Measurements from ENCODE around the gene FZR1. TPM values are rescaled to one million over a fixed set of nuclear protein-coding genes. Genes with fewer than 3 reads are reported as not detected.

The FZR1 gene
- polyA plus RNA-seq, 3 donors: 7.7 to 44.6 (median 9.4) TPM

GRCh38 chr19:3457528-3458228 lies 48.4 kb upstream of the FZR1 start:
- H3K36me3 ChIP-seq (replicated peaks in 1 of 2; ENCODE audit: control insufficient read depth in 1 of 2, insufficient read depth in 2 of 2, low read length in 2 of 2): peaks cover 62 to 89% of the 10 kb centered on the region in 2 donors
- Mint-ChIP-seq H3K4me3 (no peak overlapping the region), H3K27ac (peak overlapping the region in 2 of 7 donors; percentile 56 to 58), H3K36me3 (peaks cover 28 to 64% of the 10 kb centered on the region in 2 donors), H3K27me3 (ENCODE audit: low read depth in 3 of 3) (no peaks in the 10 kb centered on the region), H3K9me3 (no peaks in the 10 kb centered on the region), H3K4me1 (no peaks in the 10 kb centered on the region)
- H3K27ac ChIP-seq (ENCODE audit: low read depth in 1 of 2, low read length in 2 of 2): no peak overlapping the region
- H2AFZ ChIP-seq (ENCODE audit: insufficient read depth, low read depth, low read length, poor library complexity, severe bottlenecking): no peak overlapping the region
- H3K9ac ChIP-seq (ENCODE audit: insufficient read depth, low read length, poor library complexity, severe bottlenecking): no peak overlapping the region
- 83% methylated on average over 14 of the region's 22 CpGs for WGBS (ENCODE audit: insufficient coverage)
- H3K4me3 ChIP-seq (replicated peaks in 1 of 3; ENCODE audit: low read depth in 2 of 3, low read length in 3 of 3): no peak overlapping the region
- H3K4me2 ChIP-seq (replicated peaks; ENCODE audit: extremely low read depth, low read length, poor library complexity, severe bottlenecking): no peak overlapping the region
- no peak for DNase-seq
- intact Hi-C loops (cut with micrococcal nuclease): no loop called here
- no peaks in the 10 kb centered on the region for H3K27me3 ChIP-seq (ENCODE audit: control insufficient read depth in 2 of 2, insufficient read depth in 2 of 2, low read length in 2 of 2)
- H3K9me3 ChIP-seq (replicated peaks in 1 of 2; ENCODE audit: control insufficient read depth in 1 of 2, insufficient read depth in 1 of 2, low read length in 2 of 2): no peaks in the 10 kb centered on the region
- H3K4me1 ChIP-seq (ENCODE audit: control insufficient read depth in 1 of 2, insufficient read depth in 2 of 2, low read length in 2 of 2): no peaks in the 10 kb centered on the region
- H3K79me2 ChIP-seq (ENCODE audit: insufficient read depth, low read length): peaks cover 11% of the 10 kb centered on the region
- peaks cover 70% of the 10 kb centered on the region for H4K20me1 ChIP-seq (ENCODE audit: insufficient read depth, low read length)
- TF ChIP-seq CTCF (IDR thresholded peaks at IDR 0.05): no peak

- intact Hi-C loops (cut with micrococcal nuclease): no loop called here
- peaks cover 66% of the 10 kb centered on the region for H4K20me1 ChIP-seq (ENCODE audit: insufficient read depth, low read length)
- no peaks in the 10 kb centered on the region for H3K9me3 ChIP-seq (replicated peaks in 1 of 2; ENCODE audit: control insufficient read depth in 1 of 2, insufficient read depth in 1 of 2, low read length in 2 of 2)
- no peak for TF ChIP-seq CTCF (IDR thresholded peaks at IDR 0.05)
- no peaks in the 10 kb centered on the region for H3K4me1 ChIP-seq (ENCODE audit: control insufficient read depth in 1 of 2, insufficient read depth in 2 of 2, low read length in 2 of 2)
- H3K27me3 Mint-ChIP-seq (ENCODE audit: low read depth in 3 of 3): no peaks in the 10 kb centered on the region
- peaks cover 58 to 87% of the 10 kb centered on the region in 2 donors for H3K36me3 ChIP-seq (replicated peaks in 1 of 2; ENCODE audit: control insufficient read depth in 1 of 2, insufficient read depth in 2 of 2, low read length in 2 of 2)
- no peak overlapping the region for H3K27ac ChIP-seq (ENCODE audit: low read depth in 1 of 2, low read length in 2 of 2)
- H3K36me3 Mint-ChIP-seq: peaks cover 23 to 59% of the 10 kb centered on the region in 2 donors
- peak overlapping the region in 2 of 7 donors; percentile 12 to 24 for H3K27ac Mint-ChIP-seq
- H3K4me1 Mint-ChIP-seq: no peaks in the 10 kb centered on the region
- no peak overlapping the region for H3K4me2 ChIP-seq (replicated peaks; ENCODE audit: extremely low read depth, low read length, poor library complexity, severe bottlenecking)
- no peak overlapping the region for H3K9ac ChIP-seq (ENCODE audit: insufficient read depth, low read length, poor library complexity, severe bottlenecking)
- no peak overlapping the region for H3K4me3 Mint-ChIP-seq
- no peak overlapping the region for H2AFZ ChIP-seq (ENCODE audit: insufficient read depth, low read depth, low read length, poor library complexity, severe bottlenecking)
- H3K9me3 Mint-ChIP-seq: no peaks in the 10 kb centered on the region
- peaks cover 11% of the 10 kb centered on the region for H3K79me2 ChIP-seq (ENCODE audit: insufficient read depth, low read length)
- no peaks in the 10 kb centered on the region for H3K27me3 ChIP-seq (ENCODE audit: control insufficient read depth in 2 of 2, insufficient read depth in 2 of 2, low read length in 2 of 2)
- WGBS (ENCODE audit: insufficient coverage): 81% methylated on average over 11 of the region's 19 CpGs
- DNase-seq: no peak
- no peak overlapping the region for H3K4me3 ChIP-seq (replicated peaks in 1 of 3; ENCODE audit: low read depth in 2 of 3, low read length in 3 of 3)
These were observed 47.7 kb upstream of the FZR1 start for GRCh38 chr19:3458229-3459088.

Measured in CD14-positive monocyte (primary cell).